Activated CD4-positive, alpha-beta T cell treated with anti-CD3 and anti-CD28 coated beads for 24 hours (primary cell): ENCODE results near the gene NEK6.

Experiments
- DNase-seq, 2 donors: peaks; one replicate each; pipeline ENCODE4 v3.0.0-alpha.2; 2020; ENCODE audit warnings: low read depth in 2 of 2

Gene NEK6

DNA sequence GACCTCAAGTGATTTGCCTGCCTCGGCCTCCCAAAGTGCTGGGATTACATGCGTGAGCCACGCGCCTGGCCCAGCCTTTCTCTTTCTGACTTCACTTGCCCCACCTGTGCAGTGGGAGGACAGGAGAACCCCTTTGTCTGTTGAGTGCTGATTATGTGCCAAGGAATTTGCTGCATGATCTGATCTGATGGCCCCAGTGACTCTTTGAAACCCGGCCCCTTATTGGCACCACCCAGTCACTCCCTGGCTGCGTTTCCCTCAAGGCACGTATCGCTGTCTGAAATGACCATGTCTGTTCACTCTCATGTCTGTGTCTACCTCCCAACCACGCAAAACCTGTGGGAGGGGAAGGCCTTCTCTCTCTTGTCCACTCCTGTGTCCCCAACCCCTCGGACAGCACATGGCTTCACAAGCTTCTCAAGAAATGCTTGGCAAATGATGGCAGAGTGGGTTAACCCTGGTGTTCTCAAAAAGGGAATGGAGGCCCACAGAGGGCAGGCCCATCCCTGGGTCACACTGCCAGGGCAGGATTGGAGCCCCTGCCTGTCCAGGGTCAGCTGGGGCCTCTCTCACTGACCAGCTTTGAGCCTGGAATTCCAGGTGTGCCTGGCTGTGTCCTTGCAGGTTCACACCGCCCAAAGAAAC lies 21.9 kb downstream of the NEK6 start:
- no peak for DNase-seq

DNA sequence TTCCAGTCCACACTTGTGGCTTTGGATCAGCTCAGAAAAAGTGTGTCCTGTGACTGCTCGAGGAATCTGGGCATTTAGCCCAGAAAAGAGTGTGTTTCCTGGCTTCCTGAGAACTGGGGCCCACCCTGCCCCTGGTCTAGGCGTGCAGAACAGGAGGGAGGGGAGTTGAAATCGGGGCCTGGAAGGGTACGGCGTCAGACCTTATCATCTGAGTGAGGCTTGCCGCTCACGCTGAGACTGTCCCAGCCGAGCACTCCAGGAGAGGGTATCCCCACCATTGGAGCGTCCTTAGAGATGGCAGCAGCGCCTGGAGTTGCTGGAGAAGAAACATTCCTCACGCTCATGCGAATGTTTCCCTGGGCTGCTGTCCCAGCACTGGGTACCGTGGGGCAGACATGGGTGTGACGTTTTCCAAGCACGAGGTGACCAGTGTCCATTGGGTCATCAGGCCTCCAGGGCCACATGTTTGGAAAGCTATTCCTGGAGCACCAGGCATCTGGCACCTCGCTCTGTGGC lies 22.5 kb downstream of the NEK6 start:
- DNase-seq: no peak

GRCh38 chr9:124281931-124282371 lies 24.2 kb downstream of the NEK6 start:
- no peak for DNase-seq

- no peak for DNase-seq
Observed at GRCh38 chr9:124282442-124283227, 24.9 kb downstream of the NEK6 start.

GRCh38 chr9:124283228-124283814 lies 25.6 kb downstream of the NEK6 start:
- no peak for DNase-seq

DNA sequence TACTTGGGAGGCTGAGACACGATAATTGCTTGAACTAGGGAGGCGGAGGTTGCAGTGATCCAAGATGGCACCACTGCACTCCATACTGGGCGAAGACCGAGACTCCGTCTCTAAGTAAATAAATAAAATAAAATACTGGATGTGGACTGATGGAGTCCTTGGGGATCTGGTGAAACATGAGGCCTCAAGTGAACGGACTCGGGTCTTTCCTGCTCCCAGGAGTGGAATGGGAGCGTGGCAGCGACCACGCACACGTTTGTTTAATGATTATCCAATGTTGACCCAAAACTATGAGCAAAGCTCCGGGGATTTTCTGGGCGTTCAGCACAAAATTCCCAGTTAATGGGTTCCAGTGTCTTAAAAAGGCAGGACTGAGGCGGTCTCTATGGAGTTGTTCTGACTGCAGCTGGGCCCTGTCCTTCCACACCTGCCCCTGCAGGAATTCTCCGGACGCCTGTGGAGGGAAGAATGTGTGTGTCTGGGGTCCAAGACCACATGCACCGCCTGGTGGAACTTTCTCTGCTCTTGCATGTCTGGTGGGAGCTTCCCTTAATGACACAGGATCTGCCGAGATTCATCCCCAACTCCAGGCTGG lies 26.6 kb downstream of the NEK6 start:
- no peak for DNase-seq

GRCh38 chr9:124284940-124285441 lies 27.2 kb downstream of the NEK6 start:
- DNase-seq: no peak

DNA sequence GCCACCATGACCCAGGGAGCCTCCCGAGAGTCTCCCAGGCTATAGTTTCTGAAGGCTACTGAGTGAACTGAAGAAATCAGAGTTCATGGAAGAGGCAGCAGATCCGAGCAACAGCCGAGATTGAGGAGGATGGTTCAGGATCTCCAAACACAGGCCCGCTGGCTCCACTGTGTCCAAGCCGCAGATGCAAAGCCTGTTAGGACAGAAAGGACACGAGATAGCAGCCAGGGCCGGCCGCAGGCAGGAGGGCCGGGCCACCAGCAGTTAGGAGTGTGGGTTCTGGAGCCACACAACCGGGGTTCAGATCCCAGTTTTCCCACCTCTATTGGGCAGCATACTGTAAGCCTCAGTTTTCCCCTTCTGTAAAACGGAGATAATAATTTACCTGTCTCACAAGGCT lies 27.7 kb downstream of the NEK6 start:
- no peak for DNase-seq

- peak; percentile 27 to 32 for DNase-seq
Observed at GRCh38 chr9:124285903-124286291, 28.1 kb downstream of the NEK6 start.

DNA sequence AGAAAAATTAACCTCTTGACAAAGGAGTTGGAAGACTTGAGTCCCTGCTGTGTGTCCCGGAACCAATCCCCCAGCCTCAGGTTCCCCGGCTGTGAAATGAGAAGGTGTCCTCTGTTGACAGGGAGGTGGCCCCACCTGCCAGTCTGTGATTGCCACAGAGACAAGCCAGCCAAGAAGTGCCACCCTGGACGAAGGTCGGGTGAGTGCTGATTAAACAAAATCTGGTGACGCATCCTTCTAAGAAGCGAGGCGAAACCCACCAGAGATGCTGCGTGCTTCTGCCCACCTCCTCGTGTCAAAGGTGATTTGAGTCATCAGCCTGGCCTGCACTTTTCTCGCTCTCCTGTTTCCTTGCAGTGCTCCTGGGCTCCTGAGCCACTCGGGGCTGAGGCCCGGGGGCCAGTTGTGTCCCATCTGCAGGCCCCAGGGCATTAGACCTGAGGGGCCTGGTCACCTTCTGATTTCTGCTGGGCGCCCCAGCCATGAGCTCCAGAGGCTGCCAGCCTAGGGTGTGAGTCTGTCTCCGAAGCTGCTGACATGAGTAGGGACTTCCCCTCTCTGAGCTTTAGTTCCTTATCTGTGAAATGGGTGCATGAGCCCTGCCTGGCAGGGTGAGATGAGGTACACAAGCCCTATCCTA lies 28.7 kb downstream of the NEK6 start:
- peak; percentile 25 to 29 for DNase-seq

DNA sequence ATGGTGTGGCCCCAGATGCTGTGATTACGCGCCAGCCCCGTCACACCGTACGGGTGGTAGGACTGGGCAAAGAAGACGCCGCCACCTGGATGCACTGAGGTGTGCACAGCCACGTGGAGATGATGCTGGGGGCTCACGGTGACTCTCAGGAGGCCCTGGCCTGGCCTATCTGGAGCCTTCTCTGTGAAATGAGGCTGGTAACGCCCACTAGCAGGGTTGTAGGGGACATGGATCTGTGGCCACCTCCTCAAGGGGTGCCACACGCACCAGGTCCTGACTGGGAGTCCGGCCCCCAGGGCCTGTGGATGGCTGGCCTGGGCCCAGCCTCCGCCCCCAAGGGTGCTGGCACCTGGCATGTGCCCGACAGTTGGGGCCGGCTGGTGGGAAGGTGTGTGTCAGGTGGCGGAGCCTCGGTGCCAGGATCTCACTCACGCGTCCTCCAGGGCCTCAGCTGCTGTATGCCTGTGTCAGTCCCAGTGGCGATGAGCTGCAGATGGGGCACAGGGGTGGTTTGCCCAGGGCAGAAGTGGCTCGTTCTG lies 32.4 kb downstream of the NEK6 start:
- DNase-seq: no peak

DNA sequence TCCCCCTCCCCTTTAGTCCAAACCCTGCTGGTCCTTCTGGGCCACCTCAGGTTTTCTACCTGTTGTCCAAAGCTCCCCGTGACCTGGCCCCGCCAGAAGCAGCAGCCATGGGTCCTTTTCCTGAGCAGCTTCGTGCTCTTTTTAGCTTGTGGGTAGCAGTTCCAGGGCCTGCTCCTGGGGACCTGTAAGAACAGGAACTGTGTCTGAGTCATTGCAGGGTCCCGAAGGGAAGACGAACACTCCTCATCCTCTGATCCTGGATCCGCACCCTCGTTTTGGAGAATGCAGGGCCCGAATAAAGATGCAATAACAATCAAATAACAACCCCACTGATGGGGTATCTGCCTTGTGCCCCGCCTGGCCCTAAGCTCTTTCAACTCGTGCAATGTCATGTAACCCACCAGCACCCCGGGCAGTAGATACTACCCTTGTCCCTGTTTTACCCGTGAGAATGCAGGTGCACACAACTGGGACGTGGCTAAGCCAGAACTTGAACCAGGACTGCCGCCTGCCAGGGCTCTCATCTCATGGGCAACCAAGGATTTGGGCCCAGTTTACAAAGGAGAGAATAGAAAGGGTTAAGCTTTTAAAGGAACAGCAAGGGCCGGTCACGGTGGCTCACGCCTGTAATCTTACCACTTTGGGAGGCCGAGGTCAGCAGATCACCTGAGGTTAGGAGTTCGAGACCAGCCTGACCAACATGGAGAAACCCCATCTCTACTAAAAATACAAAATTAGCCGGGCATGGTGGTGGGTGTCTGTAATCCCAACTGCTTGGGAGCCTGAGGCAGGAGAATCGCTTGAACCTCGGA lies 33.2 kb downstream of the NEK6 start:
- DNase-seq: no peak

DNA sequence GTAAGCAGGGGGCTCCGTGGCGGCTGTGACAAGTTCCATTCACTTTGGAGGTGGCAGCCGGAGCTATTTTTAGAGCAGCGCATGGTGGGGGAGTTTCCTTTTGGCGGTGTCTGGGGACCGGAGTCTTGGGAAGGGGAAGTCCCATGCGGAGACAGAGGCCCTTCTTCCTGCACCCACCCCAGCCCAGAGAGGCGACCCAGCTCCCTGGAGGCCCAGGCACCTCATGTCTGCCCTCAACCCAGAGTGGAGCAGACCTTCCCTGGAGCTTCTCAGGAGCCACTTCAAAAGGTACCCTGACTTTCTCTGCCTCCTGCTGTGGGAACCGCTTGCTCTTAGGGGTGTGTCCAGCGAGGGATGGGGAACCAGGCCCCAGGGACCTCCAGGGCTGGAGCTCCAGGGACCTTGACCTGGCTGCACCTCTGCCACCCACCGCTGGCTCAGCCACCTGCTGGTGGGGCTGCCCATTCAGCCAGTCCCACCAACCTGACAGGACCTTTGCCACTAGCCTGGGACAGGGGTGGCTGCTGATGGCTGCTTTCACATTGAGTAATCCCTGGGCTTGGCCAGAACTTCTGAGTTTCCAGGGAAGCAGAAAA lies 34.1 kb downstream of the NEK6 start:
- DNase-seq: peak in 1 of 2 donors; percentile 49

DNA sequence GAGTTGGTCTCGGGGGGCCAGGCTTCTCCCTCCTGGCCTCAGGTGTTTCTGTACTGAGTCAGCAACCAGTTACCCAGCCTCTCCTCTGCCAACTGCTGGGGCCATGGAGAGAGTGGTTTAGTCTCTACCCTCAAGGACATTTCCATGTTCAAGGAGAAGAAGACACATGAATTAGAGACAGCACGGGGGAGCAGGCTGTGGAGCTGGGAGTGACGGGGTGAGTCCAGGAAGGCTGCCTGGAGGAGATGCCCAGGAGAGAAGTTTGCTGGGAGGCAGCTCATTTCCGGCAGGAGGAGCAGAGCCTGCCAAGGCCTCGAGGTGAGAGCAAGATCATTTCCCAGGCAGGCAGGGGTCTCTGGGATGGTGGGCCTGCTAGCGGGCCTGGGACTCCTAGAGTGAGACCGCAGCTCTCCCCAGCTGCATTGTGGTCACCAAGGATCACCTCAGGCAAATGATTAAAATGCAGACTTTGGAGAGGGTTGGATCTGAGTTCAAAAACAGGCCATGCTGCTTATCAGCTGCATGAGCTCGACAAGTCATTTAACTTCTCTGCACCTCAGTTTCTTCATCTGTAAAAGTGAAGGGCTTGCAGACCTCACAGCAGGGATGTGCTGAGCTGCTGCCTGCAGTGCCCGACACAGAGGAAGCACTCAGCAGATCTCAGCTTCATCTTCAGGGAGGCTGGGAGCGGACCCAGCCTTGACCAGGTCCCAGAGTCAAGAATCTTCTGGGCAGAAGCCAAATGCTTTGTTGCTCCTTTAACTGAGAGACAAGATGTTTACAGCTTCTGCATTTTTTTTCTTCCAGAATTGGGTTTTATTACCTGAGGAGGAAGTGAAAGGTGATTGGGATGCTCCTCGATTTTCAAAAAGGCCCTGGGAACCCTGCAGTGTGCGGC lies 35.2 kb downstream of the NEK6 start:
- no peak for DNase-seq

GRCh38 chr9:124293718-124294506 lies 36.2 kb downstream of the NEK6 start:
- no peak for DNase-seq

- DNase-seq: no peak
Observed at GRCh38 chr9:124295159-124295794, 37.5 kb downstream of the NEK6 start.

DNA sequence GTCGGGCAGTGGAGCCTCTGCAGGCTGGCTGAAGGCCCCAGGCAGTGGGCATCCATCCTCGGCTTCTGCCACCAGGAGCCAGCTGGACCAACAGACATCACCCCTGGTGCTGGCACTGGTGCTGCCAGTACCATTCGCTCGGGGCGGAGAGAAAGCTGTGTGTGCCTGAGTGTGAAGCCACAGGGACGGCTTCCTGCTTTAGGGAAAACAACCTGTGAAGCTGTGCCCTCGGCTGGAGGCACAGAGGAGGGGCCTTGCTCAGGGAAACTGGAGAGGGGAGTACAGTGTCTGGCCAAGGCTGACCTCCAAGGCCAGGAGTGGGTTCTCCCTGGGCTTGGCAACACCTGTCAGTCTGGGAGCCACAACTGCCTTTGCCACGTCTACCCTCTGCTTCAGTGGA lies 38.3 kb downstream of the NEK6 start:
- DNase-seq: no peak
